Panc1 (cell line): Measurements from ENCODE around the gene STYXL1. TPM values are rescaled to one million over a fixed set of nuclear protein-coding genes. Genes with fewer than 3 reads are reported as not detected.

ENCODE experiments used
- ATAC-seq: fragments of 200-7000 bp; cut with Tn5 transposase; 2 replicates; pipeline ENCODE4 v1.9.1; 2020; ENCODE audit warnings: mild to moderate bottlenecking, moderate library complexity
- BruUV-seq: library from RNA; stranded (reverse); fragments of 400-500 nt; replicated peaks from 2 replicates; lab custom pipeline; 2021; lab: Mats Ljungman, UMichigan
- CTCF ChIA-PET: fragments of 300-600 bp; sonication (Branson Sonifier 250); formaldehyde crosslinking; loops from one replicate; lab custom pipeline; 2022; ENCODE audit warnings: antibody characterized with exemption; lab: Charles Lee
- POLR2A ChIA-PET: fragments of 300-600 bp; sonication (Branson Sonifier 250); formaldehyde crosslinking; loops from one replicate; lab custom pipeline; 2022; ENCODE audit warnings: antibody characterized with exemption; lab: Charles Lee
- DNase-seq: peaks from one replicate; pipeline ENCODE4 v3.0.0-alpha.2; 2010; ENCODE audit warnings: low read depth, low spot score
- H3K27ac ChIP-seq: 2 replicates; pipeline ENCODE4 v1.5.1; 2011; ENCODE audit warnings: mild to moderate bottlenecking, low read length, inconsistent platforms
- H3K27me3 ChIP-seq: fragments of 200-500 bp; sonication (Bioruptor generic); 2 replicates; pipeline ENCODE4 v1.6.0; 2014; ENCODE audit warnings: low read length, inconsistent platforms; ENCODE audit not compliant: control insufficient read depth, insufficient read depth
- H3K36me3 ChIP-seq: fragments of 200-500 bp; sonication (Bioruptor generic); 2 replicates; pipeline ENCODE4 v1.5.1; 2014; ENCODE audit warnings: inconsistent platforms, mild to moderate bottlenecking, low read length, moderate library complexity; ENCODE audit not compliant: control insufficient read depth, insufficient read depth
- H3K4me1 ChIP-seq: 2 replicates; pipeline ENCODE4 v1.5.1; 2011; ENCODE audit warnings: inconsistent platforms, mild to moderate bottlenecking, low read length, moderate library complexity; ENCODE audit not compliant: control insufficient read depth, insufficient read depth
- H3K4me3 ChIP-seq, 2 experiments: 2 replicates each; pipeline ENCODE4 v1.5.1; 2011 to 2012; ENCODE audit warnings: low read depth in 2 of 2, low read length in 2 of 2, mild to moderate bottlenecking in 2 of 2, inconsistent platforms in 1 of 2, moderate library complexity in 1 of 2
- H3K9me3 ChIP-seq: fragments of 200-500 bp; sonication (Bioruptor generic); 2 replicates; pipeline ENCODE4 v1.5.1; 2014; ENCODE audit warnings: low read depth, mild to moderate bottlenecking, inconsistent platforms, low read length, moderate library complexity; ENCODE audit not compliant: control insufficient read depth, insufficient read depth
- CTCF ChIP-seq: fragments of 450-650 bp; IDR thresholded peaks from 2 replicates; pipeline ENCODE4 v1.5.1; 2017; ENCODE audit warnings: mild to moderate bottlenecking
- POLR2AphosphoS5 ChIP-seq: IDR thresholded peaks from 2 replicates; pipeline ENCODE4 v1.6.1; 2012; ENCODE audit warnings: mild to moderate bottlenecking, low read depth, low read length, moderate library complexity
- REST ChIP-seq, 2 experiments: IDR thresholded peaks; 2 replicates each; pipeline ENCODE4 v1.6.1; 2011 to 2012; ENCODE audit warnings: low read depth in 2 of 2, control low read depth in 1 of 2, low read length in 1 of 2, mild to moderate bottlenecking in 1 of 2, moderate library complexity in 1 of 2; ENCODE audit not compliant: insufficient read depth in 1 of 2
- SIN3A ChIP-seq: IDR thresholded peaks from 2 replicates; pipeline ENCODE4 v1.6.1; 2012; ENCODE audit warnings: low read depth, mild to moderate bottlenecking, low read length, moderate library complexity, borderline replicate concordance; ENCODE audit not compliant: insufficient read depth
- TCF7L2 ChIP-seq: IDR thresholded peaks from 2 replicates; pipeline ENCODE4 v1.6.1; 2011; ENCODE audit warnings: mild to moderate bottlenecking, low read depth, low read length, inconsistent platforms
- in situ Hi-C: cut with HindIII; loops from 2 replicates; pipeline ENCODE4 v1.10.0; 2016; ENCODE audit warnings: low sequenced_read_pairs, low pct_unique_long_range_greater_than_20kb
- intact Hi-C: fragments of 100-400 bp; cut with micrococcal nuclease; formaldehyde crosslinking; loops from one replicate; pipeline ENCODE4 v1.10.0; 2022; ENCODE audit not compliant: unreplicated experiment
- total RNA-seq: library from RNA; stranded (reverse); gene quantifications from one replicate; pipeline ENCODE4 v1.2.1, GENCODE V29; 2021; ENCODE audit not compliant: unreplicated experiment

The STYXL1 gene
- total RNA-seq, 1 experiment from 2014 or later: 57.6 TPM

GRCh38 chr7:76063114-76063513, 15.3 kb upstream of the STYXL1 start:
- no TSS peak for BruUV-seq
- in situ Hi-C loops: no loop called here
- intact Hi-C loops: no loop called here
- peaks cover 10% of the 10 kb centered on the region for H3K4me1 ChIP-seq
- ChIA-PET POLR2A (no interaction called here), CTCF (no interaction called here)
- no peak for DNase-seq
- H3K36me3 ChIP-seq: peaks cover 22% of the 10 kb centered on the region
- no peak overlapping the region for H3K27ac ChIP-seq
- ATAC-seq: no peak
- H3K27me3 ChIP-seq: no peaks in the 10 kb centered on the region
- TF ChIP-seq REST (IDR thresholded peaks at IDR 0.05; ENCODE audit: insufficient read depth in 1 of 2, low read depth in 2 of 2, low read length in 1 of 2): no peak
- no peak for TF ChIP-seq CTCF
- TF ChIP-seq SIN3A: no peak
- no peak for TF ChIP-seq POLR2AphosphoS5
- TF ChIP-seq TCF7L2: no peak
- no peaks in the 10 kb centered on the region for H3K9me3 ChIP-seq
- H3K4me3 ChIP-seq: no peak overlapping the region

GRCh38 chr7:76062254-76062653, 14.5 kb upstream of the STYXL1 start:
- DNase-seq (no peak), ATAC-seq (no peak)
- ChIA-PET POLR2A (no interaction called here), CTCF (no interaction called here)
- Histone ChIP-seq H3K27me3 (no peaks in the 10 kb centered on the region), H3K4me3 (no peak overlapping the region), H3K36me3 (peaks cover 30% of the 10 kb centered on the region), H3K9me3 (no peaks in the 10 kb centered on the region), H3K27ac (no peak overlapping the region), H3K4me1 (peaks cover 4% of the 10 kb centered on the region; the same call in 1 of the 2 replicates)
- intact Hi-C loops: no loop called here
- BruUV-seq: no TSS peak
- in situ Hi-C loops: no loop called here
- no peak for TF ChIP-seq TCF7L2
- no peak for TF ChIP-seq SIN3A
- TF ChIP-seq POLR2AphosphoS5: no peak
- TF ChIP-seq REST (IDR thresholded peaks at IDR 0.05; ENCODE audit: insufficient read depth in 1 of 2, low read depth in 2 of 2, low read length in 1 of 2): no peak
- TF ChIP-seq CTCF: no peak
